Activated B cell treated with CpG ODN at 0.5 μM for 24 hours (primary cell): Measurements from ENCODE around the gene RHOH. TPM values are rescaled to one million over a fixed set of nuclear protein-coding genes. Genes with fewer than 3 reads are reported as not detected.

Experiments used
- ATAC-seq: fragments of 200-7000 bp; cut with Tn5 transposase; one replicate; pipeline ENCODE4 v1.10.0; 2021; ENCODE audit warnings: low read depth, mild to moderate bottlenecking, moderate library complexity
- CTCF ChIA-PET: fragments of 350-600 bp; sonication (Branson Sonifier 250); formaldehyde crosslinking; loops from one replicate; lab custom pipeline; 2021; ENCODE audit warnings: antibody characterized with exemption; lab: Charles Lee
- POLR2A ChIA-PET: fragments of 350-600 bp; sonication (Branson Sonifier 250); formaldehyde crosslinking; loops from one replicate; lab custom pipeline; 2021; ENCODE audit warnings: antibody characterized with exemption; lab: Charles Lee
- DNase-seq: peaks from one replicate; pipeline ENCODE4 v3.0.0; 2022
- H3K27ac Mint-ChIP-seq: one replicate; pipeline ENCODE4 v1.8.0; 2020; ENCODE audit warnings: mixed read lengths
- H3K27me3 Mint-ChIP-seq: one replicate; pipeline ENCODE4 v1.8.0; 2021; ENCODE audit warnings: mixed read lengths
- H3K36me3 Mint-ChIP-seq: one replicate; pipeline ENCODE4 v1.8.0; 2021; ENCODE audit warnings: low read depth, mixed read lengths
- H3K4me1 Mint-ChIP-seq: one replicate; pipeline ENCODE4 v1.8.0; 2021; ENCODE audit warnings: mixed read lengths
- H3K4me3 Mint-ChIP-seq: one replicate; pipeline ENCODE4 v1.8.0; 2020; ENCODE audit warnings: mild to moderate bottlenecking, mixed read lengths
- H3K9me3 Mint-ChIP-seq: one replicate; pipeline ENCODE4 v1.8.0; 2020; ENCODE audit warnings: mixed read lengths
- CTCF ChIP-seq: fragments of 200-600 bp; IDR thresholded peaks from one replicate; pipeline ENCODE4 v1.8.0; 2022; ENCODE audit warnings: antibody characterized with exemption, mild to moderate bottlenecking
- intact Hi-C: fragments of 100-400 bp; cut with micrococcal nuclease; formaldehyde crosslinking; loops from one replicate; pipeline ENCODE4 v1.15.1; 2024
- total RNA-seq: library from RNA; stranded (reverse); gene quantifications from 2 replicates; pipeline ENCODE4 v1.2.3, GENCODE V29; 2022

The RHOH gene
- total RNA-seq, 1 donor from 2014 or later: 183 TPM

- intact Hi-C loops: no loop called here
- no peak for DNase-seq
- peaks cover 96% of the 10 kb centered on the region for H3K4me1 Mint-ChIP-seq
- H3K27ac Mint-ChIP-seq: peak overlapping the region; percentile 80
- H3K27me3 Mint-ChIP-seq: no peaks in the 10 kb centered on the region
- H3K4me3 Mint-ChIP-seq: peak overlapping the region; percentile 42
- no peak for ATAC-seq
- CTCF ChIA-PET: no interaction called here
- H3K9me3 Mint-ChIP-seq: no peaks in the 10 kb centered on the region
- H3K36me3 Mint-ChIP-seq: peaks cover 83% of the 10 kb centered on the region
- POLR2A ChIA-PET: interaction anchor here (1.2 to 1.6 kb wide), 3 partner anchors 10 to 94 kb away, joined by 3 to 21 read pairs (median 5); no protein-coding TSS in a partner anchor
- no peak for TF ChIP-seq CTCF
These were observed 16.1 kb downstream of the RHOH start for GRCh38 chr4:40212674-40213527.

GRCh38 chr4:40214038-40214437, 17.2 kb downstream of the RHOH start:
- peak overlapping the region; percentile 38 for H3K4me3 Mint-ChIP-seq
- ATAC-seq (peak; percentile 43), DNase-seq (no peak)
- peaks cover 98% of the 10 kb centered on the region for H3K4me1 Mint-ChIP-seq
- peak overlapping the region; percentile 80 for H3K27ac Mint-ChIP-seq
- no peaks in the 10 kb centered on the region for H3K9me3 Mint-ChIP-seq
- ChIA-PET CTCF (interaction anchor here (0.7 kb wide), 1 partner anchor 98 kb away, joined by 3 read pairs; no protein-coding TSS in a partner anchor), POLR2A (interaction anchor here (0.7 to 1.6 kb wide), 10 partner anchors 9 to 93 kb away, joined by 3 to 21 read pairs (median 4); no protein-coding TSS in a partner anchor)
- no peaks in the 10 kb centered on the region for H3K27me3 Mint-ChIP-seq
- no peak for TF ChIP-seq CTCF
- intact Hi-C loops: loop anchor here (1.0 to 2.0 kb wide), 2 partner anchors 9 to 13 kb away; no protein-coding TSS in a partner anchor
- peaks cover 93% of the 10 kb centered on the region for H3K36me3 Mint-ChIP-seq

GRCh38 chr4:40214661-40215418, 18.0 kb downstream of the RHOH start:
- ChIA-PET POLR2A (interaction anchor here (0.8 to 1.6 kb wide), 9 partner anchors 9 to 95 kb away, joined by 3 to 8 read pairs (median 4); partner anchors contain the start of gene RHOH), CTCF (interaction anchor here (0.6 to 1.4 kb wide), 3 partner anchors 14 to 97 kb away, joined by 3 read pairs; no protein-coding TSS in a partner anchor)
- peaks cover 99% of the 10 kb centered on the region for H3K4me1 Mint-ChIP-seq
- H3K27ac Mint-ChIP-seq: peak overlapping the region; percentile 80
- no peaks in the 10 kb centered on the region for H3K9me3 Mint-ChIP-seq
- H3K27me3 Mint-ChIP-seq: no peaks in the 10 kb centered on the region
- DNase-seq: no peak
- TF ChIP-seq CTCF: no peak
- intact Hi-C loops: loop anchor here (1.0 to 2.0 kb wide), 2 partner anchors 10 to 14 kb away; no protein-coding TSS in a partner anchor
- peak overlapping the region; percentile 28 for H3K4me3 Mint-ChIP-seq
- ATAC-seq: no peak
- peaks cover 93% of the 10 kb centered on the region for H3K36me3 Mint-ChIP-seq

- peaks cover 98% of the 10 kb centered on the region for H3K4me1 Mint-ChIP-seq
- H3K27me3 Mint-ChIP-seq: no peaks in the 10 kb centered on the region
- no peaks in the 10 kb centered on the region for H3K9me3 Mint-ChIP-seq
- no peak overlapping the region for H3K4me3 Mint-ChIP-seq
- peaks cover 93% of the 10 kb centered on the region for H3K36me3 Mint-ChIP-seq
- intact Hi-C loops: no loop called here
- CTCF ChIA-PET: no interaction called here
- POLR2A ChIA-PET: interaction anchor here (0.7 kb wide), 1 partner anchor 66 kb away, joined by 7 read pairs; no protein-coding TSS in a partner anchor
- ATAC-seq: no peak
- peak overlapping the region; percentile 80 for H3K27ac Mint-ChIP-seq
- no peak for DNase-seq
- no peak for TF ChIP-seq CTCF
These were observed 20.0 kb downstream of the RHOH start for GRCh38 chr4:40216622-40217366.
